HG02571 (cell line): ENCODE data around the gene NUMBL.
"Not testable (repeated sequence)": the region's sequence is repeated elsewhere in the genome, so short reads cannot be mapped to it uniquely, and the experiment has no call there.

Experiments
- ATAC-seq: cut with Tn5 transposase; IDR thresholded peaks from one replicate; pipeline ENCODE4 v1.9.1; 2021; ENCODE audit warnings: mild to moderate bottlenecking, moderate library complexity; ENCODE audit not compliant: unreplicated experiment

NUMBL gene

GRCh38 chr19:40690050-40690692 lies at the start of gene NUMBL:
Gene NUMBL, minus strand, starts transcription at chr19:40690651. Its CDS starts 168 bp downstream, at chr19:40690483.
- ATAC-seq = no peak

- ATAC-seq = no peak
Observed at GRCh38 chr19:40739030-40739839, 48.8 kb upstream of the NUMBL start.

- no peak for ATAC-seq
Observed at GRCh38 chr19:40737102-40737644, 46.7 kb upstream of the NUMBL start.

GRCh38 chr19:40736661-40737060 lies 46.2 kb upstream of the NUMBL start:
- ATAC-seq = no peak

GRCh38 chr19:40735013-40735771 lies 44.7 kb upstream of the NUMBL start:
- ATAC-seq = no peak

GRCh38 chr19:40733149-40733548 lies 42.7 kb upstream of the NUMBL start:
- ATAC-seq = no peak

GRCh38 chr19:40732304-40732703 lies 41.9 kb upstream of the NUMBL start:
- ATAC-seq = not testable (repeated sequence)

GRCh38 chr19:40730065-40730464 lies 39.6 kb upstream of the NUMBL start:
- ATAC-seq = not testable (repeated sequence)

- ATAC-seq = no peak
Observed at GRCh38 chr19:40726279-40726678, 35.8 kb upstream of the NUMBL start.

- no peak for ATAC-seq
Observed at GRCh38 chr19:40724855-40725254, 34.4 kb upstream of the NUMBL start.

- ATAC-seq = no peak
Observed at GRCh38 chr19:40724315-40724714, 33.9 kb upstream of the NUMBL start.

- no peak for ATAC-seq
Observed at GRCh38 chr19:40723661-40724254, 33.3 kb upstream of the NUMBL start.

- ATAC-seq = no peak
Observed at GRCh38 chr19:40721936-40722661, 31.6 kb upstream of the NUMBL start.

GRCh38 chr19:40721140-40721486 lies 30.7 kb upstream of the NUMBL start:
- no peak for ATAC-seq

- ATAC-seq = no peak
Observed at GRCh38 chr19:40719414-40719894, 29.0 kb upstream of the NUMBL start.

- ATAC-seq = no peak
Observed at GRCh38 chr19:40718774-40719391, 28.4 kb upstream of the NUMBL start.

GRCh38 chr19:40717880-40718773 lies 27.7 kb upstream of the NUMBL start:
- ATAC-seq = no peak

- no peak for ATAC-seq
Observed at GRCh38 chr19:40717325-40717879, 27.0 kb upstream of the NUMBL start.
